H54 (cell line): Measurements from ENCODE around the gene ZDHHC6.
"Not testable (repeated sequence)": the region's sequence is repeated elsewhere in the genome, so short reads cannot be mapped to it uniquely, and the experiment has no call there.

Experiments
- DNase-seq: peaks from one replicate; pipeline ENCODE4 v3.0.0; 2011; ENCODE audit warnings: low spot score, mixed read lengths; ENCODE audit not compliant: insufficient read length
- FAIRE-seq: peaks from 3 replicates; lab custom pipeline; 2011; peaks lifted over from hg19 to GRCh38; lab: Jason Lieb, UNC
- POLR2A ChIP-seq: IDR thresholded peaks from 2 replicates; pipeline ENCODE4 v1.6.1; 2011; ENCODE audit warnings: low read depth, mild to moderate bottlenecking, low read length

ZDHHC6 gene

GRCh38 chr10:112424651-112425050, 22.1 kb downstream of the ZDHHC6 start:
- FAIRE-seq = no peak
- no peak for TF ChIP-seq POLR2A
- DNase-seq = no peak

- FAIRE-seq (no peak), DNase-seq (no peak)
- no peak for TF ChIP-seq POLR2A
Observed at GRCh38 chr10:112421731-112422130, 25.0 kb downstream of the ZDHHC6 start.

GRCh38 chr10:112412696-112413095, 34.0 kb downstream of the ZDHHC6 start:
- no peak for TF ChIP-seq POLR2A
- FAIRE-seq = no peak
- DNase-seq = no peak

- no peak for FAIRE-seq
- no peak for TF ChIP-seq POLR2A
- DNase-seq = no peak
Observed at GRCh38 chr10:112409755-112410154, 37.0 kb downstream of the ZDHHC6 start.

- DNase-seq = no peak
- TF ChIP-seq POLR2A = no peak
- FAIRE-seq = no peak
Observed at GRCh38 chr10:112409299-112409698, 37.4 kb downstream of the ZDHHC6 start.

- no peak for FAIRE-seq
- TF ChIP-seq POLR2A = no peak
- no peak for DNase-seq
Observed at GRCh38 chr10:112407696-112408095, 39.0 kb downstream of the ZDHHC6 start.

- FAIRE-seq, DNase-seq: not testable (repeated sequence)
Observed at GRCh38 chr10:112406806-112407205, 39.9 kb downstream of the ZDHHC6 start.

GRCh38 chr10:112404617-112405016, 42.1 kb downstream of the ZDHHC6 start:
- DNase-seq = no peak
- no peak for TF ChIP-seq POLR2A
- no peak for FAIRE-seq

GRCh38 chr10:112402917-112403316, 43.8 kb downstream of the ZDHHC6 start:
- DNase-seq = no peak
- no peak for TF ChIP-seq POLR2A
- no peak for FAIRE-seq

- no peak for DNase-seq
- no peak for TF ChIP-seq POLR2A
- FAIRE-seq = no peak
Observed at GRCh38 chr10:112397592-112397991, 49.1 kb downstream of the ZDHHC6 start.

- no peak for TF ChIP-seq POLR2A
- no peak for FAIRE-seq
- DNase-seq = no peak
Observed at GRCh38 chr10:112395809-112396530, 50.7 kb downstream of the ZDHHC6 start.

GRCh38 chr10:112394475-112394875, 52.2 kb downstream of the ZDHHC6 start:
- FAIRE-seq (no peak), DNase-seq (no peak)
- TF ChIP-seq POLR2A = no peak

- FAIRE-seq (no peak), DNase-seq (no peak)
- TF ChIP-seq POLR2A = no peak
Observed at GRCh38 chr10:112393827-112394226, 52.9 kb downstream of the ZDHHC6 start.

- no peak for TF ChIP-seq POLR2A
- FAIRE-seq = no peak
- no peak for DNase-seq
Observed at GRCh38 chr10:112393341-112393740, 53.4 kb downstream of the ZDHHC6 start.

- FAIRE-seq = no peak
- TF ChIP-seq POLR2A = no peak
- no peak for DNase-seq
Observed at GRCh38 chr10:112390125-112390703, 56.5 kb downstream of the ZDHHC6 start.
